Ishikawa (cell line): ENCODE data around the gene CFAP107.

ENCODE experiments used
- CEBPB ChIP-seq: IDR thresholded peaks from 2 replicates; pipeline ENCODE4 v1.6.1; 2012
- CREB1 ChIP-seq: IDR thresholded peaks from 2 replicates; pipeline ENCODE4 v1.6.1; 2012; ENCODE audit warnings: low read depth
- EGR1 ChIP-seq: IDR thresholded peaks from 2 replicates; pipeline ENCODE4 v1.6.1; 2012
- EP300 ChIP-seq: IDR thresholded peaks from 2 replicates; pipeline ENCODE4 v1.6.1; 2012; ENCODE audit warnings: borderline replicate concordance
- FOXM1 ChIP-seq: IDR thresholded peaks from 2 replicates; pipeline ENCODE4 v1.6.1; 2012; ENCODE audit warnings: low read depth, borderline replicate concordance
- MAX ChIP-seq: IDR thresholded peaks from 2 replicates; pipeline ENCODE4 v1.6.1; 2012
- NFIC ChIP-seq: IDR thresholded peaks from 2 replicates; pipeline ENCODE4 v1.6.1; 2012
- RAD21 ChIP-seq: IDR thresholded peaks from 2 replicates; pipeline ENCODE4 v1.6.1; 2012; ENCODE audit warnings: low read depth
- REST ChIP-seq: IDR thresholded peaks from 2 replicates; pipeline ENCODE4 v1.6.1; 2012; ENCODE audit warnings: low read depth, mild to moderate bottlenecking
- TAF1 ChIP-seq: IDR thresholded peaks from 2 replicates; pipeline ENCODE4 v1.6.1; 2012; ENCODE audit warnings: low read depth, mild to moderate bottlenecking
- TCF12 ChIP-seq: IDR thresholded peaks from 2 replicates; pipeline ENCODE4 v1.6.1; 2012; ENCODE audit warnings: low read depth
- TEAD4 ChIP-seq: IDR thresholded peaks from 2 replicates; pipeline ENCODE4 v1.6.1; 2012
- USF1 ChIP-seq: IDR thresholded peaks from 2 replicates; pipeline ENCODE4 v1.6.1; 2012
- YY1 ChIP-seq: IDR thresholded peaks from 2 replicates; pipeline ENCODE4 v1.6.1; 2012; ENCODE audit warnings: low read depth
- ZBTB7A ChIP-seq: IDR thresholded peaks from 2 replicates; pipeline ENCODE4 v1.6.1; 2012; ENCODE audit warnings: low read depth

Gene CFAP107

GRCh38 chr1:12708396-12709090 lies 37.5 kb upstream of the CFAP107 start:
- TF ChIP-seq MAX: no peak
- TF ChIP-seq ZBTB7A: no peak
- TF ChIP-seq YY1: no peak
- no peak for TF ChIP-seq USF1
- TF ChIP-seq RAD21: no peak
- no peak for TF ChIP-seq TAF1
- no peak for TF ChIP-seq EP300
- no peak for TF ChIP-seq FOXM1
- TF ChIP-seq EGR1: no peak

GRCh38 chr1:12709091-12709491 lies 36.9 kb upstream of the CFAP107 start:
- TF ChIP-seq TCF12: no peak
- no peak for TF ChIP-seq EGR1
- TF ChIP-seq CEBPB: no peak
- TF ChIP-seq USF1: no peak

GRCh38 chr1:12709696-12710095 lies 36.3 kb upstream of the CFAP107 start:
- TF ChIP-seq EGR1: no peak
- no peak for TF ChIP-seq USF1
- TF ChIP-seq CREB1: no peak
- no peak for TF ChIP-seq TCF12
- TF ChIP-seq YY1: no peak
- TF ChIP-seq TAF1: no peak
- no peak for TF ChIP-seq REST
- no peak for TF ChIP-seq NFIC

- TF ChIP-seq NFIC (no peak), TAF1 (no peak), YY1 (no peak), CREB1 (no peak), EP300 (no peak), USF1 (no peak), MAX (no peak), FOXM1 (no peak), REST (no peak), ZBTB7A (no peak), TEAD4 (no peak), EGR1 (no peak), CEBPB (no peak), TCF12 (no peak), RAD21 (no peak)
Measured at GRCh38 chr1:12711536-12711935, 34.5 kb upstream of the CFAP107 start.

- TF ChIP-seq REST: no peak
- TF ChIP-seq ZBTB7A: no peak
- no peak for TF ChIP-seq RAD21
- TF ChIP-seq EGR1: no peak
- TF ChIP-seq CREB1: no peak
- TF ChIP-seq MAX: no peak
- no peak for TF ChIP-seq CEBPB
- TF ChIP-seq EP300: no peak
- TF ChIP-seq NFIC: no peak
Measured at GRCh38 chr1:12712076-12712475, 33.9 kb upstream of the CFAP107 start.
